ENCODE measurements around the gene SH2D6.

DNA sequence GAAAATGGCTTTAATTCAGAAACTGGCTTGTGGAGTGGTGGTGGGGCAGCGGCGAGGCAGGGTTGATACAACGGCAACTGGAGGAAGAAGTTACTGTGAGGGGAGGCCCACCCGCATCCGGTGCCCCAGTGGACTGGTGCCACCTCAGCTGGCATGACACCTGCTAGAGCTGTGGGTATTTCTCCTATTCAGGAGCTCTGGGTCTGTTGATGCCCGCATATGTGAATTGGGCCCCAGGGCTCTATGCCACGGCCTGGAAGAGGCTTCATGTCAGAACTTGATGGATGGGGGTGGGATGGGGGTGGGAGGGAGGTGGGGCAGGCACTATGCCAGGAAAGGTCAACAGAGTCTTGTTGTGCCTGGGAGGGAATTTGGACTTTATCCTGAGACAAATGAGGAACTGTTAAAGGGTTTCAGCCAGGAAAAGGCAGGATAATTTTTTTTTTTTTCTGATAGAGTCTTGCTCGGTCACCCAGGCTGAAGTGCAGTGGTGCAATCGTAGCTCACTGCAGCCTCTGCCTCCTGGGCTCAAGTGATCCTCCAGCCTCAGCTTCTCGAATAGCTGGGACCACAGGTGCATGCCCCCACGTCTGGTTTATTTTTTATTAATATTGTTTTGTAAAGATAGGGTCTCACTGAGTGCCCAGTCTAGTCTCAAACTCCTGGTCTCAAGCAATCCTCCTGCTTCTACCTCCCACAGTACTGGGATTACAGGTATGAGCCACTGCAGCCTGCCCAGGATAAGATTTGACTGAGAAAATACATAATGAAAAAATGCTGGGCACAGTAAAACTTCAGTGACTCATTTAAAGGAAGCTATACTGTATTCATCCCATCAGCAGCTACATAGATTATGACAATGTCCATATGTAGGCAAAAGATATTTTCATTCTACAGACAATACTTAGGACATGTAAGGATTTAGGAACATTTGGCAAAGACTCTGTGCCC, 52.6 kb downstream of the SH2D6 start:
- no peak for TF ChIP-seq CTCF (IDR thresholded peaks at IDR 0.05)
- TF ChIP-seq POLR2A (IDR thresholded peaks at IDR 0.05), result no peak
